Left ventricle myocardium inferior (tissue), 1 donor: Measurements from ENCODE around the gene TSPAN9. TPM values are rescaled to one million over a fixed set of nuclear protein-coding genes. Genes with fewer than 3 reads are reported as not detected.

Experiments
- DNase-seq: peaks from one replicate; pipeline ENCODE4 v3.0.0-alpha.2; 2020
- H3K27ac ChIP-seq: fragments of 200-600 bp; replicated peaks from 2 replicates; pipeline ENCODE4 v1.8.0; 2021
- H3K27me3 ChIP-seq: fragments of 200-600 bp; 2 replicates; pipeline ENCODE4 v1.8.0; 2021; ENCODE audit warnings: low read depth
- H3K36me3 ChIP-seq: fragments of 200-600 bp; 2 replicates; pipeline ENCODE4 v1.8.0; 2021
- H3K4me1 ChIP-seq: fragments of 200-600 bp; 2 replicates; pipeline ENCODE4 v1.8.0; 2021
- H3K4me3 ChIP-seq: fragments of 200-600 bp; 2 replicates; pipeline ENCODE4 v1.8.0; 2021; ENCODE audit warnings: mild to moderate bottlenecking, moderate library complexity
- H3K9me3 ChIP-seq: fragments of 200-600 bp; replicated peaks from 2 replicates; pipeline ENCODE4 v1.8.0; 2021
- intact Hi-C: fragments of 100-400 bp; cut with micrococcal nuclease; formaldehyde crosslinking; loops from one replicate; pipeline ENCODE4 v1.11.0; 2022
- total RNA-seq: library from RNA; stranded (reverse); fragmentation: NEBNext Ultra II Directional; extraction: Animal tissue kit (Norgen Biotek cat#: 25700); gene quantifications from one replicate; pipeline ENCODE4 v1.2.1, GENCODE V29; 2021
- TF ChIP-seq, protein P1 (sequence below): fragments of 200-600 bp; IDR thresholded peaks from 2 replicates; pipeline ENCODE4 v1.8.0; 2021; ENCODE audit warnings: antibody characterized with exemption, mild to moderate bottlenecking, borderline replicate concordance
- donor health status: DM: no; HTN: yes; CAD: no; lungs with severe emphysema.

The TSPAN9 gene
- total RNA-seq, 1 donor from 2014 or later: 305 TPM

- intact Hi-C loops: no loop called here
- Histone ChIP-seq H3K36me3 (no peaks in the 10 kb centered on the region), H3K27me3 (no peaks in the 10 kb centered on the region), H3K4me3 (no peak overlapping the region), H3K4me1 (peaks cover 86% of the 10 kb centered on the region), H3K27ac (peak overlapping the region; percentile 96), H3K9me3 (peaks cover 7% of the 10 kb centered on the region)
- no peak for DNase-seq
- TF ChIP-seq, protein P1, sequence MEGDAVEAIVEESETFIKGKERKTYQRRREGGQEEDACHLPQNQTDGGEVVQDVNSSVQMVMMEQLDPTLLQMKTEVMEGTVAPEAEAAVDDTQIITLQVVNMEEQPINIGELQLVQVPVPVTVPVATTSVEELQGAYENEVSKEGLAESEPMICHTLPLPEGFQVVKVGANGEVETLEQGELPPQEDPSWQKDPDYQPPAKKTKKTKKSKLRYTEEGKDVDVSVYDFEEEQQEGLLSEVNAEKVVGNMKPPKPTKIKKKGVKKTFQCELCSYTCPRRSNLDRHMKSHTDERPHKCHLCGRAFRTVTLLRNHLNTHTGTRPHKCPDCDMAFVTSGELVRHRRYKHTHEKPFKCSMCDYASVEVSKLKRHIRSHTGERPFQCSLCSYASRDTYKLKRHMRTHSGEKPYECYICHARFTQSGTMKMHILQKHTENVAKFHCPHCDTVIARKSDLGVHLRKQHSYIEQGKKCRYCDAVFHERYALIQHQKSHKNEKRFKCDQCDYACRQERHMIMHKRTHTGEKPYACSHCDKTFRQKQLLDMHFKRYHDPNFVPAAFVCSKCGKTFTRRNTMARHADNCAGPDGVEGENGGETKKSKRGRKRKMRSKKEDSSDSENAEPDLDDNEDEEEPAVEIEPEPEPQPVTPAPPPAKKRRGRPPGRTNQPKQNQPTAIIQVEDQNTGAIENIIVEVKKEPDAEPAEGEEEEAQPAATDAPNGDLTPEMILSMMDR: no peak
These were observed 152.4 kb downstream of the TSPAN9 start for GRCh38 chr12:3229577-3229976.

DNA sequence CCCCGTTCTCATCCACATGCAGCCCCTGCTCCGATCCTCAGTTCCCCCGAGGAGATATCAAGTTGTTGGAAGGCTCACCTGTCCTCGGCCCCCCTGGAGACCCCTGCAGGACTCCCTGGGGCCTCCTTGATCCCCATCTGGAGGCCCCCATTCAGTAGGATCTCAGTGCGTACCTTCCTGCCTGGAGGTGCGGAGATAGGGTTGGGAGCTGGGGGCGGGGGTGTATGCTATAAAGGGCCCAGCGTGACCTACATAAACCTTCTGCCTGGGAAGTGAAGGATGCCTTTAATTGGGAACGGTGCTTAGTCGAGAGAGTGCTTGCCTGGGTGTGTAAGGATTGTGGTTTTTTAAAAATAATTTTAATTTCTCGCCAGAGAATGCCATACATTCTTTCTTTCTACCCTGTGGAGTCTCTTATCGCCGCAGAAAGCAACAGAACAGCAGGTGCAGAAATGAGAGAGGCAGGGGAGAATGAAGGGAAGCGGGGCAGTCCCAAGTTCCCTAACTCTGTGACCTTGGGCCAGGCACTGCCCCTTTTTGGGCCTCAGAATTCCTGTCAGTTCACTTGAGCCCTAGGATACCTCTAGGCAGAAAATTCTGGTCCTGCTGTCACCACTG lies 153.7 kb downstream of the TSPAN9 start:
- Histone ChIP-seq H3K4me1 (peaks cover 84% of the 10 kb centered on the region), H3K4me3 (peak overlapping the region; percentile 23), H3K27me3 (no peaks in the 10 kb centered on the region), H3K36me3 (no peaks in the 10 kb centered on the region), H3K9me3 (peaks cover 7% of the 10 kb centered on the region), H3K27ac (peak overlapping the region; percentile 96)
- intact Hi-C loops: no loop called here
- no peak for DNase-seq
- TF ChIP-seq, protein P1: no peak

GRCh38 chr12:3231399-3231876 lies 154.3 kb downstream of the TSPAN9 start:
- Histone ChIP-seq H3K27ac (peak overlapping the region; percentile 96), H3K4me3 (peak overlapping the region; percentile 23), H3K4me1 (peaks cover 84% of the 10 kb centered on the region), H3K9me3 (peaks cover 7% of the 10 kb centered on the region), H3K36me3 (no peaks in the 10 kb centered on the region), H3K27me3 (no peaks in the 10 kb centered on the region)
- TF ChIP-seq, protein P1: no peak
- DNase-seq: no peak
- intact Hi-C loops: no loop called here

GRCh38 chr12:3233797-3234196 lies 156.6 kb downstream of the TSPAN9 start:
- H3K4me1 ChIP-seq: peaks cover 96% of the 10 kb centered on the region
- DNase-seq: no peak
- H3K27ac ChIP-seq: peak overlapping the region; percentile 96
- H3K36me3 ChIP-seq: no peaks in the 10 kb centered on the region
- TF ChIP-seq, protein P1: no peak
- H3K9me3 ChIP-seq: peaks cover 2% of the 10 kb centered on the region
- intact Hi-C loops: no loop called here
- no peak overlapping the region for H3K4me3 ChIP-seq
- H3K27me3 ChIP-seq: no peaks in the 10 kb centered on the region

DNA sequence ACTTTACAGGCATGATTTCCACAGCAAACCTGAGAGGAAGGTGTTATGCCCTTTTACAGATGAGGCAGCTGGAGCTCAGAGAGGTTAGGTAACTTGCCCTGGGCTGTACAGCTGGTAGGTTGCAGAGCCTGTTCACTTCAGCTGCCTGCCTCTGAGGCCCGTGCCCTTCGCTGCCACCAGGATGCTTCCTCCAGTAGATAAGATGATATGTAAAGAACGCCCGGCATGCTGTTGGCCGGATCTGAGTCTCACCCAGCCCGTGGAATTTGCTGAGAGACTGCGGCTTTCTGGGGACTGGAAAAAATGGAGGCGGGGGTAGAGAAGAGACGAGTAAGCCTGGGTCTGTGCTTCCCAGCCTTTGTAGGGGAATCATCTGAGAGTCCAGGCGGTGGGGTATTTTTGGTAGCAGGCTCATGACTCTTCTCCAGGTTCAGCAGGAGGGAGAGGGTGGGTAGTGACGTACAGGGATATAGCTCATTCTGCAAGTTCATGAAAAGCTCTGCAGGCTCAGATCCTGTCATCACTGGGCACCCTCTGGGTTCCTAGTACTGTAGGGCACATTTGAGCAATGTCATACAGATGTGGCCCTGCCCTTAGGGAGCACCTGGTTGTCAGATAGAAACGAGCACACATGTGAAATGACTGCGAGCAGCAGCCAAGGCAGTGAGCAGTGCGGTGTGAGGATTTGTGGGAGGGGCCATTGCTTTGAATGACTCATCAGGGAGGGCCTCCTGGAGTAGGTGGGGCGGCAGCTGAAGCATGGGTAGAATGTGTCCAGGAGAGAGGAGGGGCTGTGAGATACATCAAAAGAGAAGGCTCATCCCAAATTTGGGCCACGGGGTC lies 159.4 kb downstream of the TSPAN9 start:
- Histone ChIP-seq H3K4me1 (peaks cover 96% of the 10 kb centered on the region), H3K27ac (peak overlapping the region; percentile 96)
- TF ChIP-seq, protein P1: no peak

More for the DNA sequence above, 159.4 kb downstream of the TSPAN9 start:
- H3K27me3 ChIP-seq: no peaks in the 10 kb centered on the region
- H3K9me3 ChIP-seq: no peaks in the 10 kb centered on the region
- no peak for DNase-seq
- H3K4me3 ChIP-seq: peak overlapping the region; percentile 34
- no peaks in the 10 kb centered on the region for H3K36me3 ChIP-seq
- intact Hi-C loops: no loop called here
